DND-41 (cell line): ENCODE measurements around the gene C3orf18.

Source experiments
- ATAC-seq: fragments of 200-7000 bp; cut with Tn5 transposase; 3 replicates; pipeline ENCODE4 v1.9.1; 2021; ENCODE audit warnings: low read depth; ENCODE audit not compliant: insufficient read depth
- DNase-seq: peaks from one replicate; pipeline ENCODE4 v3.0.0-alpha.2; 2020
- H2AFZ ChIP-seq: 2 replicates; pipeline ENCODE4 v1.6.0; 2012; ENCODE audit warnings: low read depth, low read length
- H3K27ac ChIP-seq: 2 replicates; pipeline ENCODE4 v1.5.1; 2012; ENCODE audit warnings: low read length, inconsistent platforms
- H3K27me3 ChIP-seq: fragments of 200-600 bp; sonication (generic); 2 replicates; pipeline ENCODE4 v1.6.0; 2012; ENCODE audit warnings: low read length, mild to moderate bottlenecking, inconsistent platforms; ENCODE audit not compliant: insufficient read depth, poor library complexity
- H3K36me3 ChIP-seq: 2 replicates; pipeline ENCODE4 v1.5.1; 2012; ENCODE audit warnings: low read length, inconsistent platforms; ENCODE audit not compliant: insufficient read depth
- H3K4me1 ChIP-seq: 2 replicates; pipeline ENCODE4 v1.5.1; 2012; ENCODE audit warnings: mild to moderate bottlenecking, low read length; ENCODE audit not compliant: insufficient read depth
- H3K4me2 ChIP-seq: 2 replicates; pipeline ENCODE4 v1.6.0; 2012; ENCODE audit warnings: mild to moderate bottlenecking, moderate library complexity, low read length, inconsistent platforms; ENCODE audit not compliant: insufficient read depth
- H3K4me3 ChIP-seq, 2 experiments: fragments of 200-600 bp in 1 of 2; shearing (Covaris generic) in 1 of 2; 2 replicates each; pipeline ENCODE4 v1.5.1; 2012 to 2016; ENCODE audit warnings: inconsistent platforms in 2 of 2, low read length in 2 of 2, mild to moderate bottlenecking in 2 of 2, low read depth in 1 of 2, moderate library complexity in 1 of 2
- H3K79me2 ChIP-seq: 2 replicates; pipeline ENCODE4 v1.6.0; 2012; ENCODE audit warnings: low read length, inconsistent platforms; ENCODE audit not compliant: insufficient read depth
- H3K9ac ChIP-seq: 2 replicates; pipeline ENCODE4 v1.6.0; 2012; ENCODE audit warnings: low read depth, mild to moderate bottlenecking, inconsistent platforms, low read length, moderate library complexity
- H3K9me3 ChIP-seq: 2 replicates; pipeline ENCODE4 v1.5.1; 2012; ENCODE audit warnings: low read length, moderate library complexity, mild to moderate bottlenecking, inconsistent platforms; ENCODE audit not compliant: insufficient read depth, severe bottlenecking
- H4K20me1 ChIP-seq: 2 replicates; pipeline ENCODE4 v1.6.0; 2012; ENCODE audit warnings: low read length; ENCODE audit not compliant: insufficient read depth
- CTCF ChIP-seq: IDR thresholded peaks from 2 replicates; pipeline ENCODE4 v1.5.1; 2012; ENCODE audit warnings: borderline replicate concordance, low read length, moderate library complexity, mild to moderate bottlenecking; ENCODE audit not compliant: poor library complexity, severe bottlenecking; ENCODE audit errors: extremely low read depth
- EZH2 ChIP-seq: IDR thresholded peaks from 3 replicates; pipeline ENCODE4 v1.6.1; 2012; ENCODE audit warnings: borderline replicate concordance, low read depth, mild to moderate bottlenecking, moderate library complexity, low read length, inconsistent platforms; ENCODE audit not compliant: severe bottlenecking

The C3orf18 gene

GRCh38 chr3:50533316-50533715, 34.2 kb downstream of the C3orf18 start:
- no peak for TF ChIP-seq CTCF
- TF ChIP-seq EZH2, result no peak

GRCh38 chr3:50532062-50532705, 35.4 kb downstream of the C3orf18 start:
- H3K27me3 ChIP-seq, result peaks cover 41% of the 10 kb centered on the region

More at GRCh38 chr3:50533316-50533715, 34.2 kb downstream of the C3orf18 start:
- Histone ChIP-seq H3K4me1 (no peaks in the 10 kb centered on the region), H2AFZ (no peak overlapping the region), H3K27me3 (peaks cover 49% of the 10 kb centered on the region), H3K4me2 (no peak overlapping the region), H4K20me1 (peaks cover 18% of the 10 kb centered on the region), H3K79me2 (no peaks in the 10 kb centered on the region), H3K36me3 (no peaks in the 10 kb centered on the region), H3K27ac (no peak overlapping the region), H3K9ac (no peak overlapping the region), H3K9me3 (no peaks in the 10 kb centered on the region), H3K4me3 (no peak overlapping the region)
- no peak for DNase-seq
- ATAC-seq, result no peak

GRCh38 chr3:50531201-50531600, 36.3 kb downstream of the C3orf18 start:
- Histone ChIP-seq H2AFZ (no peak overlapping the region), H3K4me2 (no peak overlapping the region), H3K27ac (no peak overlapping the region), H3K27me3 (peaks cover 35% of the 10 kb centered on the region), H3K36me3 (no peaks in the 10 kb centered on the region), H3K79me2 (no peaks in the 10 kb centered on the region), H4K20me1 (peaks cover 22% of the 10 kb centered on the region), H3K9ac (no peak overlapping the region), H3K9me3 (no peaks in the 10 kb centered on the region), H3K4me3 (no peak overlapping the region), H3K4me1 (no peaks in the 10 kb centered on the region)
- ATAC-seq (no peak), DNase-seq (no peak)
- TF ChIP-seq EZH2 (no peak), CTCF (no peak)

More at GRCh38 chr3:50532062-50532705, 35.4 kb downstream of the C3orf18 start:
- DNase-seq (no peak), ATAC-seq (no peak)
- Histone ChIP-seq H2AFZ (no peak overlapping the region), H3K4me1 (no peaks in the 10 kb centered on the region), H3K79me2 (no peaks in the 10 kb centered on the region), H3K9me3 (no peaks in the 10 kb centered on the region), H3K4me2 (no peak overlapping the region), H4K20me1 (peaks cover 23% of the 10 kb centered on the region), H3K36me3 (no peaks in the 10 kb centered on the region), H3K9ac (no peak overlapping the region), H3K4me3 (no peak overlapping the region), H3K27ac (no peak overlapping the region)
- TF ChIP-seq EZH2, result no peak
- no peak for TF ChIP-seq CTCF
